OCI-LY1 (cell line): ENCODE measurements around the gene GALNT2.

Source experiments
- EZH2 ChIP-seq: fragments of 200-600 bp; sonication (generic), shearing (Covaris generic); IDR thresholded peaks from 2 replicates; pipeline ENCODE4 v1.8.0; 2017; ENCODE audit warnings: borderline replicate concordance, mixed run types, mild to moderate bottlenecking, antibody characterized with exemption, low read length, moderate library complexity, mixed read lengths
- TF ChIP-seq, protein P1 (sequence below): fragments of 200-600 bp; sonication (generic), shearing (Covaris generic); IDR thresholded peaks from 2 replicates; pipeline ENCODE4 v1.5.1; 2017; ENCODE audit warnings: mild to moderate bottlenecking, antibody characterized with exemption, low read length, moderate library complexity, mixed read lengths

- TF ChIP-seq, protein P1, sequence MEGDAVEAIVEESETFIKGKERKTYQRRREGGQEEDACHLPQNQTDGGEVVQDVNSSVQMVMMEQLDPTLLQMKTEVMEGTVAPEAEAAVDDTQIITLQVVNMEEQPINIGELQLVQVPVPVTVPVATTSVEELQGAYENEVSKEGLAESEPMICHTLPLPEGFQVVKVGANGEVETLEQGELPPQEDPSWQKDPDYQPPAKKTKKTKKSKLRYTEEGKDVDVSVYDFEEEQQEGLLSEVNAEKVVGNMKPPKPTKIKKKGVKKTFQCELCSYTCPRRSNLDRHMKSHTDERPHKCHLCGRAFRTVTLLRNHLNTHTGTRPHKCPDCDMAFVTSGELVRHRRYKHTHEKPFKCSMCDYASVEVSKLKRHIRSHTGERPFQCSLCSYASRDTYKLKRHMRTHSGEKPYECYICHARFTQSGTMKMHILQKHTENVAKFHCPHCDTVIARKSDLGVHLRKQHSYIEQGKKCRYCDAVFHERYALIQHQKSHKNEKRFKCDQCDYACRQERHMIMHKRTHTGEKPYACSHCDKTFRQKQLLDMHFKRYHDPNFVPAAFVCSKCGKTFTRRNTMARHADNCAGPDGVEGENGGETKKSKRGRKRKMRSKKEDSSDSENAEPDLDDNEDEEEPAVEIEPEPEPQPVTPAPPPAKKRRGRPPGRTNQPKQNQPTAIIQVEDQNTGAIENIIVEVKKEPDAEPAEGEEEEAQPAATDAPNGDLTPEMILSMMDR = no peak
- TF ChIP-seq EZH2 = no peak
Observed at GRCh38 chr1:230165536-230165935, 98.5 kb downstream of the GALNT2 start.
